Bronchial epithelial cell (primary cell): Measurements from ENCODE around the gene MGAT4B. TPM values are rescaled to one million over a fixed set of nuclear protein-coding genes. Genes with fewer than 3 reads are reported as not detected.

Experiments used
- DNase-seq: peaks from one replicate; pipeline ENCODE4 v3.0.0-alpha.2; 2010; ENCODE audit warnings: low read depth
- FAIRE-seq: peaks from 2 replicates; lab custom pipeline; 2011; peaks lifted over from hg19 to GRCh38; lab: Jason Lieb, UNC
- H3K27me3 ChIP-seq: 2 replicates; pipeline ENCODE4 v1.5.1; 2011; ENCODE audit warnings: low read length; ENCODE audit not compliant: control insufficient read depth, insufficient read depth
- H3K36me3 ChIP-seq: 2 replicates; pipeline ENCODE4 v1.5.1; 2011; ENCODE audit warnings: low read length; ENCODE audit not compliant: control insufficient read depth, insufficient read depth
- H3K4me3 ChIP-seq: 2 replicates; pipeline ENCODE4 v1.5.1; 2011; ENCODE audit warnings: mild to moderate bottlenecking, low read depth, low read length, control low read depth
- total RNA-seq: library from RNA; depleted of rRNA; stranded (reverse); fragments of >200 nt; gene quantifications from 2 replicates; pipeline ENCODE4 v1.2.1, GENCODE V29; 2014
- TF ChIP-seq, protein P1 (sequence below): IDR thresholded peaks from 2 replicates; pipeline ENCODE4 v1.5.1; 2011; ENCODE audit warnings: mild to moderate bottlenecking, moderate library complexity, low read length, control low read depth, inconsistent platforms; ENCODE audit not compliant: insufficient read depth, severe bottlenecking

The MGAT4B gene
- total RNA-seq, 1 donor from 2014 or later: 151 TPM

DNA sequence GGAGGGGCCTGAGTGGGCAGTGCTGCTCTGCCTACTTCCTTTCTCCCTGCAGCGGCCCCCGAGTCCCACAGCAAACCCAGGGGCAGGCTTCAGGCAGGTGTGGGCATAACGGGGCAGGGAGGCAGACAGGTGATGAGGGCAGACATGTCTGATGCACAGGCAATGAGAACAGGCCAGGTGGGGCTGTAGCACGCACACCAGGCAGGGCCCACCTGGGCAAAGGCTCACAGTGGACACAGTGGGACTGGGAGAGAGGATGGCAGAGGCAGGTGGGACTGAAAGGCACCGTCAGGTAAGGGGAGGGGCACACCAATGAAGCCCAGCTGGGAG is 7.1 kb downstream of the MGAT4B start:
- TF ChIP-seq, protein P1, sequence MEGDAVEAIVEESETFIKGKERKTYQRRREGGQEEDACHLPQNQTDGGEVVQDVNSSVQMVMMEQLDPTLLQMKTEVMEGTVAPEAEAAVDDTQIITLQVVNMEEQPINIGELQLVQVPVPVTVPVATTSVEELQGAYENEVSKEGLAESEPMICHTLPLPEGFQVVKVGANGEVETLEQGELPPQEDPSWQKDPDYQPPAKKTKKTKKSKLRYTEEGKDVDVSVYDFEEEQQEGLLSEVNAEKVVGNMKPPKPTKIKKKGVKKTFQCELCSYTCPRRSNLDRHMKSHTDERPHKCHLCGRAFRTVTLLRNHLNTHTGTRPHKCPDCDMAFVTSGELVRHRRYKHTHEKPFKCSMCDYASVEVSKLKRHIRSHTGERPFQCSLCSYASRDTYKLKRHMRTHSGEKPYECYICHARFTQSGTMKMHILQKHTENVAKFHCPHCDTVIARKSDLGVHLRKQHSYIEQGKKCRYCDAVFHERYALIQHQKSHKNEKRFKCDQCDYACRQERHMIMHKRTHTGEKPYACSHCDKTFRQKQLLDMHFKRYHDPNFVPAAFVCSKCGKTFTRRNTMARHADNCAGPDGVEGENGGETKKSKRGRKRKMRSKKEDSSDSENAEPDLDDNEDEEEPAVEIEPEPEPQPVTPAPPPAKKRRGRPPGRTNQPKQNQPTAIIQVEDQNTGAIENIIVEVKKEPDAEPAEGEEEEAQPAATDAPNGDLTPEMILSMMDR: no peak
- peaks cover 38% of the 10 kb centered on the region for H3K36me3 ChIP-seq
- FAIRE-seq: no peak
- H3K27me3 ChIP-seq: no peaks in the 10 kb centered on the region
- no peak overlapping the region for H3K4me3 ChIP-seq
- no peak for DNase-seq

DNA sequence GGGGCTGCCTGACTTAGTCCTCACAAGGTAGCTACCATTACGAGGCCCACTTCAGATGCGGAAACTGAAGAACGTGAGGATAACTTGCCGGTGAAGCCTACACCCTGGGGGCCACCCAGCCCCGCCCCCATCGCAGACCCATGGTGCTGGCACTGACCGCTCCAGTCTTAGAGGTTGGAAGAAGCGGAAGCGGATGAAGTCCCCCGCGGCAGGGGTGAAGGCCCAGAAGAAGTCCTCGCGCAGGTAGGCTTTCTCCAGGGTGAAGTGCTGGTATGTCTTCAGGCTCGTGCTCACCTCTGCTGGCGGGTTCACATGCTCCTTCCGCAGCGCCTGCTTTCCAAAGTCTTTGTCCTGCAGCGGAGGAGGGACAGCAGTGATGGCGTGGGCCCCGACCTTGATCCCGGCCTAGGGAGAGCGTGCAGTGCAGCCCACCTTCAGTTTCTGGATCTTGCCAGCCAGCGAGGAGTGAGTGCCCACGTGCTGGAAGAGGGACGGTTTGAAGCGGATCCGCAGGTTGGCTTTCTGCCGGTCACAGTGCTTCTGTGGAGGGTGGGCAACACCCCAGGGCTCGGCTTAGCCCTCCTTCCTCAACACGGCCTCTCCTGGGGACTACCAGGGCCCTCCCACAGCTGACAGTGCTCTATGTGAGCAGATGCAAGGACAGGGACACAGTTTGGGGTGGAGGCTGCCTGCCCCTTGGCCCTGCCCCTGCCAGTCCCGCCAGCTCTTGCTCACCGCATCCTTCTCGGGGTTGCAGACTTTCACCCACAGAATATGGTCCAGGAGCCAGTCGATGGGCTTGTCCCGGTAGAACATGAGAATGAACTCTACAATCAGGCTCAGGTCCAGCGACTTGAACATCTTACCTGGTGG is 7.7 kb downstream of the MGAT4B start:
- TF ChIP-seq, protein P1: no peak
- Histone ChIP-seq H3K4me3 (no peak overlapping the region), H3K27me3 (no peaks in the 10 kb centered on the region), H3K36me3 (peaks cover 37% of the 10 kb centered on the region)
- no peak for FAIRE-seq
- no peak for DNase-seq

DNA sequence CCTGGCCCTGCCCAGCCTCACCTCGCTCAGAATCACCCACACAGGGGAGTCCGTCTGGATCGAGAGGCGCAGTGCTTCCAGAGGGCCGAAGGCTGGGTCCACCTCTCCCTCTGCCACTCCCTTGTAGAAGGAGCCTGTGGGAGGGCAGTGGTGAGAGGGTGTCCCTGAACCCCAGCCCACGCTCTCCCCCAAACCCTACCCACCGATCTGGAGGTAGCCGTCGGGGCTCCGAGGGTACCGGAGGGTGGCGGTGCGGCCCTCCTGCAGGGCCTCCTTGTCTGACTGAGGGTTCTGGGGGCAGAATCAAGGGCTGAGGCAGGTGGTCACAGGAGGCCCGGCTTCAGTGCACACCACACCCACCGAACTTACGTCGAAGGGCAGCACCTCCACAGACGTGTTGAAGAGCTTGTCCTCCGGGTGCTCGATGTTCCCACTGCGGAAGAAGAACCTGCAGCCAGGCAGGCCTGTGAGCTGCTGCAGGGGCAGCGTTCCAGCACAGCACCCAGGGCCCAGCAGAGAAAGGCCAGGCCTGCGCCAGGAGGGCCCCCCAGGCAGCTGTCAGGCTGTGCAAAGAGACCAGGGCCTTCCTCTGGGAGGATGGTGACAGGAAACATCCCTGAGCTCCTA is 8.4 kb downstream of the MGAT4B start:
- TF ChIP-seq, protein P1: no peak
- no peaks in the 10 kb centered on the region for H3K27me3 ChIP-seq
- no peak overlapping the region for H3K4me3 ChIP-seq
- peaks cover 37% of the 10 kb centered on the region for H3K36me3 ChIP-seq
- no peak for DNase-seq
- no peak for FAIRE-seq

DNA sequence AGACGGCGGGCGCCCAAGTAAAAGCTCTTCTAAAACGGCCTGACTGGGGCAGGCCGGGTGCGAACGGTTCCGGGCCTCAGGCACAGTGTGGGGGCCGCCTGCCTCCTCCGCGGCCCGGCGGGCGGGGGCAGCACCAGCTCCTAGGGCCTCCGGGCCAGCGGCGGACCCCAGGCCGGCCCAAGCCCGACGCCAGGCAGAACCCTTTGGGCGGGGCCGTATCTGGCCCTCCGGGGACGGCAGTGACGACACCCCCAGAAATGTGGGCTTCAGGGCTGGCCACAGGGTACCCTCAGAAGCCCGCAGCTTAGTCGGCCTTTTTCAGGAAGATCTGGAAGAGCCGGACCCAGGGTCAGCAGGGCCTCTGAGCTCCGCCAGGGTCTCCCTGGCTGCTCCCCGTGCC is 8.9 kb downstream of the MGAT4B start:
- Histone ChIP-seq H3K4me3 (no peak overlapping the region), H3K36me3 (peaks cover 37% of the 10 kb centered on the region), H3K27me3 (no peaks in the 10 kb centered on the region)
- no peak for DNase-seq
- no peak for FAIRE-seq
- TF ChIP-seq, protein P1: no peak

DNA sequence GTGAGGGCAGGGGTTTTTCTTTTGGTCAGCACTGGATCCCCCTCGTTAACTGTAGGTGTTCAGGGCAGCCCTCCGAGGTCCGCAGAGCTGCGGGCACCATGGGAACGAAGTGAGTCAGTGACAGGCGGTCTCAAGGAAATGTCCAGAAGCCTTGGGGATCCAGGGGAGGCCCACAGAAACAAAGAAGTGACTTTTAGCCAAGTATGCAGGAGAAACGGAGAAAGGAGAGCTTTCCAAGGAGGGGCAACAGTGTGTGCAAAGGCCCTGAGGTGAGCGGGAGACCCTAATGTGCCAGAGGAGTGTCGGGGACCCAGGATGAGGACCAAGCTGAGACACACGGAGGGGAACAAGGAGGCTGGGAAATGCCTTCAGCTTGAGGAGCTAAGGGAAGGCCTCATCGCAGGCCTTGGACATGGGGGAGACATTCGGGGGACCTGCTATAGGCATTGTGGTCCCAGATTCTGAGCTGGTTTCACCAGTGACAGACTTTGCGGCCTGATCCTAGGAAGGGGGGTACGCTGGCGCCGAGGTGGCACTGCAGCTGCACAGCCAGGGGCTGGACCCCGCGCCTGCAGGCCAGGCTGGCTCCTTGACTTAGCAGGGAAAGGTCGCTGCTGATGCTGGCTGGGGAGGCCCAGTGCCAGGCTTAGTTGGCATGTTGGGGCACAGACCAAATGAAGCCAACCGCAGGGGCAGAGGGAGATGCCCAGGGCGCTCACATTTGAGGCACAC is 9.6 kb downstream of the MGAT4B start:
- DNase-seq (no peak), FAIRE-seq (no peak)
- peaks cover 31% of the 10 kb centered on the region for H3K36me3 ChIP-seq
- TF ChIP-seq, protein P1: no peak
- H3K4me3 ChIP-seq: no peak overlapping the region
- no peaks in the 10 kb centered on the region for H3K27me3 ChIP-seq
